Peyer's patch (tissue), 4 donors: ENCODE data around the gene ZNF622.

Experiments used
- CTCF ChIP-seq, 6 experiments: fragments of 450-650 bp in 4 of 6; fragments of 200-600 bp in 2 of 6; sonication (generic) in 1 of 6; IDR thresholded peaks; one replicate each; pipeline ENCODE4 v1.5.1; 2017 to 2019; ENCODE audit warnings: antibody characterized with exemption in 6 of 6, mild to moderate bottlenecking in 3 of 6, moderate library complexity in 1 of 6
- POLR2A ChIP-seq, 2 donors: fragments of 450-650 bp; IDR thresholded peaks; one replicate each; pipeline ENCODE4 v1.5.1; 2017; ENCODE audit warnings: antibody characterized with exemption in 2 of 2, mild to moderate bottlenecking in 2 of 2, moderate library complexity in 2 of 2

GRCh38 chr5:16504571-16504970 is 39.0 kb upstream of the ZNF622 start:
- TF ChIP-seq POLR2A (IDR thresholded peaks at IDR 0.05) (no peak), CTCF (IDR thresholded peaks at IDR 0.05) (no peak)
